Heart left ventricle (tissue), 13 donors: ENCODE results near the gene HIVEP1.

Experiments
- CTCF ChIP-seq, 12 donors: fragments of 200-600 bp; sonication (generic) in 4 of 12; IDR thresholded peaks; one replicate each; pipeline versions ENCODE4 v1.5.0 to v1.8.0; 2018 to 2022; ENCODE audit warnings: antibody characterized with exemption in 12 of 12, mild to moderate bottlenecking in 5 of 12
- POLR2A ChIP-seq, 2 donors: fragments of 450-650 bp; IDR thresholded peaks; one replicate each; pipeline ENCODE4 v1.6.1; 2017; ENCODE audit warnings: antibody characterized with exemption in 2 of 2, mild to moderate bottlenecking in 2 of 2, moderate library complexity in 2 of 2
- donor health status: ischemic (EF 13 %, LVEDD 7.1; RV severe dilation, severe dysfunction).
- donor health status: DM: no; HTN: yes; CAD: no.
- donor health status: DM: no; HTN: no; CAD: no.
- donor health status: ischemic (EF 25% LVEDD 6.9; RV normal size, moderate dysfunction).
- donor health status: ischemic (EF 25% LVEDD 5.7; RV mildly dilated, moderate dysfunction).
- donor health status: ischemic (EF 35%, LVEDD 5.7; RV mildly dilated, moderate dysfunction).
- donor health status: nonischemic (EF 11% LVEDD 7.7; RV severe dilation, severe dysfunction).
- donor health status: DM: yes; HTN: yes; CAD: no.
- donor health status: PGD.
- donor health status: ischemic (EF 29% LVEDD 5.4; RV normal size, mild dysfunction).
- donor health status: nonischemic (EF 23%, LVEDD 6.1; RV moderate dilation, normal function).

- TF ChIP-seq POLR2A (IDR thresholded peaks at IDR 0.05) (no peak), CTCF (IDR thresholded peaks at IDR 0.05) (no peak)
Measured at GRCh38 chr6:11983306-11983705, 28.8 kb upstream of the HIVEP1 start.
